HEK293T (cell line): Measurements from ENCODE around the gene DAD1.

Experiments used
- ARNT ChIP-seq: fragments of 450-650 bp; IDR thresholded peaks from 2 replicates; pipeline ENCODE4 v1.6.1; 2017; ENCODE audit warnings: mild to moderate bottlenecking
- BHLHE40 ChIP-seq: fragments of 450-650 bp; IDR thresholded peaks from 2 replicates; pipeline ENCODE4 v1.6.1; 2016; ENCODE audit warnings: mild to moderate bottlenecking, moderate library complexity, borderline replicate concordance
- CTBP1 ChIP-seq: fragments of 450-650 bp; IDR thresholded peaks from 2 replicates; pipeline ENCODE4 v1.6.1; 2016; ENCODE audit warnings: borderline replicate concordance
- ELF4 ChIP-seq: fragments of 450-650 bp; IDR thresholded peaks from 2 replicates; pipeline ENCODE4 v1.6.1; 2017; ENCODE audit warnings: antibody characterized with exemption
- FOXA1 ChIP-seq: fragments of 450-650 bp; IDR thresholded peaks from 2 replicates; pipeline ENCODE4 v1.6.1; 2016; ENCODE audit warnings: mild to moderate bottlenecking
- FOXK2 ChIP-seq: fragments of 450-650 bp; IDR thresholded peaks from 2 replicates; pipeline ENCODE4 v1.6.1; 2016; ENCODE audit warnings: mild to moderate bottlenecking
- FOXM1 ChIP-seq: fragments of 450-650 bp; IDR thresholded peaks from 2 replicates; pipeline ENCODE4 v1.6.1; 2017; ENCODE audit warnings: mild to moderate bottlenecking, borderline replicate concordance
- HDGF ChIP-seq: fragments of 450-650 bp; IDR thresholded peaks from 2 replicates; pipeline ENCODE4 v1.6.1; 2017; ENCODE audit warnings: antibody characterized with exemption, borderline replicate concordance
- L3MBTL2 ChIP-seq: fragments of 450-650 bp; conservative IDR thresholded peaks from 2 replicates; pipeline ENCODE4 v1.6.1; 2016; ENCODE audit warnings: mild to moderate bottlenecking
- LEF1 ChIP-seq: fragments of 450-650 bp; IDR thresholded peaks from 2 replicates; pipeline ENCODE4 v1.6.1; 2017; ENCODE audit warnings: mild to moderate bottlenecking, borderline replicate concordance
- SP1 ChIP-seq: fragments of 450-650 bp; IDR thresholded peaks from 2 replicates; pipeline ENCODE4 v1.6.1; 2017
- SUZ12 ChIP-seq: fragments of 450-650 bp; IDR thresholded peaks from 2 replicates; pipeline ENCODE4 v1.6.1; 2016; ENCODE audit warnings: mild to moderate bottlenecking
- ZNF384 ChIP-seq: fragments of 450-650 bp; IDR thresholded peaks from 2 replicates; pipeline ENCODE4 v1.6.1; 2016

GRCh38 chr14:22563987-22564386 is 25.0 kb downstream of the DAD1 start:
- TF ChIP-seq FOXM1 (no peak), FOXA1 (no peak), SP1 (no peak), SUZ12 (no peak), BHLHE40 (no peak), ELF4 (no peak), HDGF (no peak), ARNT (no peak), ZNF384 (no peak), FOXK2 (no peak), CTBP1 (no peak), L3MBTL2 (no peak), LEF1 (no peak)
